HL-60/S4 treated with phorbol 12-myristate 13-acetate at 8.2 ng/mL for 4 days and 3 days (cell line): ENCODE results near the gene RAB6D.
"Not testable (repeated sequence)": the region's sequence is repeated elsewhere in the genome, so short reads cannot be mapped to it uniquely, and the experiment has no call there.

Experiments used
- in situ Hi-C: fragments of 300-500 bp; cut with MboI; formaldehyde crosslinking; loops from 2 replicates; pipeline ENCODE4 v1.15.0; 2022; ENCODE audit warnings: low sequenced_read_pairs

Gene RAB6D

GRCh38 chr2:131367352-131367751, 3.4 kb upstream of the RAB6D start:
- in situ Hi-C loops, result no loop called here

GRCh38 chr2:131366643-131367042, 2.7 kb upstream of the RAB6D start:
- in situ Hi-C loops, result no loop called here

GRCh38 chr2:131365452-131365851, 1.5 kb upstream of the RAB6D start:
- in situ Hi-C loops, result no loop called here

GRCh38 chr2:131363213-131363612, 755 bp downstream of the RAB6D start:
- in situ Hi-C loops, result not testable (repeated sequence)

- in situ Hi-C loops, result not testable (repeated sequence)
These were observed 2.2 kb downstream of the RAB6D start for GRCh38 chr2:131361773-131362172.

- in situ Hi-C loops, result not testable (repeated sequence)
These were observed 10.7 kb downstream of the RAB6D start for GRCh38 chr2:131353167-131353697.

GRCh38 chr2:131349021-131349420, 14.9 kb downstream of the RAB6D start:
- in situ Hi-C loops, result no loop called here

GRCh38 chr2:131347035-131347434, 16.9 kb downstream of the RAB6D start:
- in situ Hi-C loops, result not testable (repeated sequence)

GRCh38 chr2:131339307-131339706, 24.7 kb downstream of the RAB6D start:
- in situ Hi-C loops, result not testable (repeated sequence)

- in situ Hi-C loops, result not testable (repeated sequence)
These were observed 28.6 kb downstream of the RAB6D start for GRCh38 chr2:131335319-131335718.

- in situ Hi-C loops, result not testable (repeated sequence)
These were observed 31.3 kb downstream of the RAB6D start for GRCh38 chr2:131332709-131333108.

- in situ Hi-C loops, result not testable (repeated sequence)
These were observed 33.0 kb downstream of the RAB6D start for GRCh38 chr2:131331000-131331399.

- in situ Hi-C loops, result no loop called here
These were observed 41.8 kb downstream of the RAB6D start for GRCh38 chr2:131322209-131322608.

- in situ Hi-C loops, result not testable (repeated sequence)
These were observed 42.6 kb downstream of the RAB6D start for GRCh38 chr2:131321344-131321743.

- in situ Hi-C loops, result not testable (repeated sequence)
These were observed 53.0 kb downstream of the RAB6D start for GRCh38 chr2:131311001-131311400.
